Adipose tissue (tissue), 3 donors: ENCODE data around the gene RAB6B. TPM values are rescaled to one million over a fixed set of nuclear protein-coding genes. Genes with fewer than 3 reads are reported as not detected.

Experiments
- H3K27ac ChIP-seq: one replicate; pipeline ENCODE4 v1.5.1; 2013; ENCODE audit warnings: low read depth, low read length
- WGBS, 3 donors: extraction: QIAGEN DNeasy Blood & Tissue Kit; methylation state at CpG; one replicate each; pipeline ENCODE4 v1.1.7; 2013; 5-methylcytosine and 5-hydroxymethylcytosine counted together
- polyA plus RNA-seq, 3 donors: library from polyadenylated mRNA; stranded (reverse); fragments of 200-250 nt; gene quantifications; one replicate each; pipeline ENCODE4 v1.2.3, GENCODE V29; 2013
- donor health status: healthy with polysubstance abuse.
- donor health status: Bipolar disorder and iron deficiency.
- donor health status: healthy.

The RAB6B gene
- polyA plus RNA-seq, 3 donors, result 3.2 to 8.1 (median 3.5) TPM

GRCh38 chr3:133833880-133834620, 61.6 kb downstream of the RAB6B start:
- 88 to 90% (median 89%) methylated on average over 13 of the region's 13 CpGs for WGBS, 3 donors
- H3K27ac ChIP-seq, result no peak overlapping the region

- WGBS, 3 donors, result 88 to 92% (median 92%) methylated on average over 5 of the region's 5 CpGs
Observed at GRCh38 chr3:133833267-133833666, 62.4 kb downstream of the RAB6B start.

GRCh38 chr3:133832802-133833144, 62.9 kb downstream of the RAB6B start:
- H3K27ac ChIP-seq, result no peak overlapping the region
- WGBS, 3 donors, result 92 to 95% (median 92%) methylated on average over 9 to 10 of the region's 10 CpGs

More at GRCh38 chr3:133833267-133833666, 62.4 kb downstream of the RAB6B start:
- H3K27ac ChIP-seq, result no peak overlapping the region

GRCh38 chr3:133831966-133832801, 63.5 kb downstream of the RAB6B start:
- WGBS, 3 donors, result 81 to 84% (median 82%) methylated on average over 13 of the region's 13 CpGs
- no peak overlapping the region for H3K27ac ChIP-seq

- 87 to 96% (median 94%) methylated on average over 3 of the region's 3 CpGs for WGBS, 3 donors
- H3K27ac ChIP-seq, result no peak overlapping the region
Observed at GRCh38 chr3:133830071-133830470, 65.6 kb downstream of the RAB6B start.

- 68 to 78% (median 77%) methylated on average over 3 of the region's 3 CpGs for whole genome bisulfite sequencing, 3 donors
- no peak overlapping the region for H3K27ac ChIP-seq
Observed at GRCh38 chr3:133829310-133829707, 66.4 kb downstream of the RAB6B start.

GRCh38 chr3:133828576-133829309, 66.9 kb downstream of the RAB6B start:
- WGBS, 3 donors, result 70 to 77% (median 76%) methylated on average over 12 of the region's 12 CpGs

GRCh38 chr3:133827684-133828083, 68.0 kb downstream of the RAB6B start:
- no peak overlapping the region for H3K27ac ChIP-seq
- WGBS, 3 donors, result 84 to 93% (median 87%) methylated on average over 4 of the region's 4 CpGs

More at GRCh38 chr3:133828576-133829309, 66.9 kb downstream of the RAB6B start:
- H3K27ac ChIP-seq, result no peak overlapping the region

- whole genome bisulfite sequencing, 3 donors, result 18 to 50% (median 24%) methylated on average over 1 of the region's 1 CpG
- no peak overlapping the region for H3K27ac ChIP-seq
Observed at GRCh38 chr3:133827136-133827535, 68.5 kb downstream of the RAB6B start.

GRCh38 chr3:133825969-133826727, 69.5 kb downstream of the RAB6B start:
- H3K27ac ChIP-seq, result no peak overlapping the region

GRCh38 chr3:133824961-133825485, 70.7 kb downstream of the RAB6B start:
- H3K27ac ChIP-seq, result no peak overlapping the region
- 84 to 85% (median 85%) methylated on average over 8 of the region's 8 CpGs for WGBS, 3 donors

More at GRCh38 chr3:133825969-133826727, 69.5 kb downstream of the RAB6B start:
- WGBS, 3 donors, result 84 to 89% (median 86%) methylated on average over 12 of the region's 12 CpGs

- WGBS, 3 donors, result 72 to 88% (median 77%) methylated on average over 8 of the region's 8 CpGs
- H3K27ac ChIP-seq, result no peak overlapping the region
Observed at GRCh38 chr3:133821767-133822638, 73.7 kb downstream of the RAB6B start.

- WGBS, 3 donors, result 77 to 92% (median 90%) methylated on average over 3 of the region's 3 CpGs
- H3K27ac ChIP-seq, result no peak overlapping the region
Observed at GRCh38 chr3:133820889-133821675, 74.6 kb downstream of the RAB6B start.

- H3K27ac ChIP-seq, result no peak overlapping the region
- 75 to 95% (median 90%) methylated on average over 4 of the region's 4 CpGs for WGBS, 3 donors
Observed at GRCh38 chr3:133820129-133820528, 75.6 kb downstream of the RAB6B start.

- no peak overlapping the region for H3K27ac ChIP-seq
- WGBS, 3 donors, result 59 to 93% (median 87%) methylated on average over 2 of the region's 2 CpGs
Observed at GRCh38 chr3:133815386-133815785, 80.3 kb downstream of the RAB6B start.

GRCh38 chr3:133812872-133813271, 82.8 kb downstream of the RAB6B start:
- H3K27ac ChIP-seq, result no peak overlapping the region
- 82 to 89% (median 89%) methylated on average over 1 of the region's 1 CpG for WGBS, 3 donors
